RWPE1 (cell line): ENCODE results near the gene HOOK2.

Source experiments
- CTCF ChIA-PET: fragments of 350-600 bp; sonication (Branson Sonifier 250); formaldehyde crosslinking; extraction: SDS; loops from one replicate; lab custom pipeline; 2021; lab: Yijun Ruan, JAX
- POLR2A ChIA-PET: fragments of 400-600 bp; formaldehyde crosslinking; extraction: SDS; loops from one replicate; lab custom pipeline; 2020; ENCODE audit warnings: antibody characterized with exemption; ENCODE audit not compliant: low non-redundant PET; lab: Yijun Ruan, JAX
- DNase-seq: peaks from one replicate; pipeline ENCODE4 v3.0.0; 2012; ENCODE audit warnings: low spot score
- H3K27ac ChIP-seq: fragments of 450-650 bp; 2 replicates; pipeline ENCODE4 v1.5.1; 2017
- CTCF ChIP-seq: fragments of 450-650 bp; conservative IDR thresholded peaks from 2 replicates; pipeline ENCODE4 v1.5.1; 2017; ENCODE audit warnings: low read depth, mild to moderate bottlenecking

Gene HOOK2

GRCh38 chr19:12786141-12786870 is 11.0 kb upstream of the HOOK2 start:
- POLR2A ChIA-PET = no interaction called here
- TF ChIP-seq CTCF = no peak
- CTCF ChIA-PET = interaction anchor here (0.6 to 1.3 kb wide), 3 partner anchors 9 to 62 kb away, joined by 3 to 5 read pairs (median 3); no protein-coding TSS in a partner anchor
- DNase-seq = peak; percentile 20
- peak overlapping the region; percentile 100 for H3K27ac ChIP-seq

- ChIA-PET CTCF (interaction anchor here (1.1 to 1.3 kb wide), 2 partner anchors 8 to 11 kb away, joined by 3 to 5 read pairs; no protein-coding TSS in a partner anchor), POLR2A (no interaction called here)
- DNase-seq = no peak
- peak overlapping the region; percentile 100 for H3K27ac ChIP-seq
- TF ChIP-seq CTCF = no peak
Observed at GRCh38 chr19:12785431-12786031, 10.2 kb upstream of the HOOK2 start.

- TF ChIP-seq CTCF = no peak
- CTCF ChIA-PET = interaction anchor here (1.1 to 1.3 kb wide), 2 partner anchors 8 to 11 kb away, joined by 3 to 5 read pairs; no protein-coding TSS in a partner anchor
- POLR2A ChIA-PET = no interaction called here
- DNase-seq = no peak
- peak overlapping the region; percentile 100 for H3K27ac ChIP-seq
Observed at GRCh38 chr19:12784871-12785430, 9.6 kb upstream of the HOOK2 start.

- peak; percentile 8 for DNase-seq
- no peak for TF ChIP-seq CTCF
- CTCF ChIA-PET = no interaction called here
- peak overlapping the region; percentile 100 for H3K27ac ChIP-seq
- POLR2A ChIA-PET = no interaction called here
Observed at GRCh38 chr19:12784394-12784870, 9.1 kb upstream of the HOOK2 start.

GRCh38 chr19:12783849-12784393 is 8.6 kb upstream of the HOOK2 start:
- peak overlapping the region; percentile 100 for H3K27ac ChIP-seq
- peak; percentile 82 for DNase-seq
- ChIA-PET CTCF (no interaction called here), POLR2A (interaction anchor here (1.9 kb wide), 1 partner anchor 7 kb away, joined by 16 read pairs; the partner anchor contains the start of gene JUNB)
- TF ChIP-seq CTCF = no peak
